Cardiac fibroblast (primary cell): ENCODE results near the gene SUN2.

ENCODE experiments used
- DNase-seq, 2 donors: peaks; one replicate each; pipeline versions ENCODE4 v3.0.0 to v3.0.0-alpha.2; 2010; ENCODE audit warnings: low read depth in 2 of 2
- H3K4me3 ChIP-seq, 2 donors: replicated peaks in 1 of 2; 1 replicate in 1 of 2; 2 replicates in 1 of 2; pipeline ENCODE4 v1.5.1; 2011; ENCODE audit warnings: low read depth in 2 of 2, low read length in 2 of 2, mild to moderate bottlenecking in 2 of 2, moderate library complexity in 1 of 2
- TF ChIP-seq, protein P1 (sequence below): IDR thresholded peaks from one replicate; pipeline ENCODE4 v1.5.1; 2011; ENCODE audit warnings: low read depth, mild to moderate bottlenecking, low read length, inconsistent platforms

Gene SUN2

GRCh38 chr22:38725900-38726655 is 29.7 kb downstream of the SUN2 start:
- TF ChIP-seq, protein P1, sequence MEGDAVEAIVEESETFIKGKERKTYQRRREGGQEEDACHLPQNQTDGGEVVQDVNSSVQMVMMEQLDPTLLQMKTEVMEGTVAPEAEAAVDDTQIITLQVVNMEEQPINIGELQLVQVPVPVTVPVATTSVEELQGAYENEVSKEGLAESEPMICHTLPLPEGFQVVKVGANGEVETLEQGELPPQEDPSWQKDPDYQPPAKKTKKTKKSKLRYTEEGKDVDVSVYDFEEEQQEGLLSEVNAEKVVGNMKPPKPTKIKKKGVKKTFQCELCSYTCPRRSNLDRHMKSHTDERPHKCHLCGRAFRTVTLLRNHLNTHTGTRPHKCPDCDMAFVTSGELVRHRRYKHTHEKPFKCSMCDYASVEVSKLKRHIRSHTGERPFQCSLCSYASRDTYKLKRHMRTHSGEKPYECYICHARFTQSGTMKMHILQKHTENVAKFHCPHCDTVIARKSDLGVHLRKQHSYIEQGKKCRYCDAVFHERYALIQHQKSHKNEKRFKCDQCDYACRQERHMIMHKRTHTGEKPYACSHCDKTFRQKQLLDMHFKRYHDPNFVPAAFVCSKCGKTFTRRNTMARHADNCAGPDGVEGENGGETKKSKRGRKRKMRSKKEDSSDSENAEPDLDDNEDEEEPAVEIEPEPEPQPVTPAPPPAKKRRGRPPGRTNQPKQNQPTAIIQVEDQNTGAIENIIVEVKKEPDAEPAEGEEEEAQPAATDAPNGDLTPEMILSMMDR = no peak
- DNase-seq = no peak
- no peak overlapping the region for H3K4me3 ChIP-seq

DNA sequence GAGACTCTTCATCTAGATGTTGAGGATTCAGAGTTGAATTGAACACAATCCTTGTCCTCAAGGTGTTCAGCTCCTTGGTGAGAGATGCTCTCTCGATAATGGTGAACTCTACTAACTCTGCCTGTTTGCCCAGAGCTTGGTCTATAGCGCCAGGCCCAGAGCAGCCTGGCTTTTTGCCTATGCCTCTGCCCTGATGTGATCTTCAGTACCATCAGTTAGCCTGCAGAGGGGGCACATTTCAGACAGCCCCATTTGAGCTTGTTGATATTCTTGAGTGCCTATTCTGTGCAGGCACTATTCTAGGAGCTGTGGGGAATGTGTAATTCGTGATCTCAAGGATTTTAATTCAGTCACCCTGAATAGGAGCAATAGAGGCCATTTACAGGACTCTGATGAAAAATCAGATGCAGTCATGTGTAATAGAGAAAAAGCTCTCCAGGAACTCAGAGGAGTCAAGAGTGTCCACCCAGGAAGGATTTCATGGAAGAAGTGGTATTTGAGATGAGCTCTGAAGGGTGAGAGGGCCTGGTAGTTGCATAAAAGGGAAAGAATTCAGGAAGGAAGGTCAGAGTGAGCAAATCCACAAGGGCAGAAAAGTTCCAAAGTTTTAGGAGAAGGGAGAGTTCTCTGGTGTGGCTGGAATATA is 30.7 kb downstream of the SUN2 start:
- H3K4me3 ChIP-seq = no peak overlapping the region
- DNase-seq = peak; percentile 47 to 54
- TF ChIP-seq, protein P1 = peak; percentile 48

DNA sequence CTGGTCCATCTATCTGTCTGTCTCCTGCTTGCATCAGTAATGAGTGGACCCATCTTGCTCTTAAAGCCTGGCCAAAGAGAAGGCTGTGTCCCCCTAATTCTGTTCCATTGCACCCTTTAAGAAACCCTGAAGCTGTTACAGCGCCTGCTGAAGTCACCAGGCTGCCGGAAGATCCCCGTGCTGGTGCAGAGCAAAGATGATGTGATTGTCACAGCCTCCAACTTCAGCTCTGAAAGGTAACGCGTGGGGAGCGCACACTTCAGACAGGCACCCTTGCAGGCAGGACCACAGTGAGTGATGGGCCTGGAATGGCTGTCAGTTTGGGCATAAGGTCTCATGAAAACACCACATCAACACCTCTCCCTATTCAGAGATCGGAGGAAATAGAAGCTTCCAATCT is 31.6 kb downstream of the SUN2 start:
- TF ChIP-seq, protein P1 = no peak
- no peak for DNase-seq
- H3K4me3 ChIP-seq = no peak overlapping the region

- no peak for DNase-seq
- TF ChIP-seq, protein P1 = no peak
Observed at GRCh38 chr22:38721551-38721950, 34.2 kb downstream of the SUN2 start.

DNA sequence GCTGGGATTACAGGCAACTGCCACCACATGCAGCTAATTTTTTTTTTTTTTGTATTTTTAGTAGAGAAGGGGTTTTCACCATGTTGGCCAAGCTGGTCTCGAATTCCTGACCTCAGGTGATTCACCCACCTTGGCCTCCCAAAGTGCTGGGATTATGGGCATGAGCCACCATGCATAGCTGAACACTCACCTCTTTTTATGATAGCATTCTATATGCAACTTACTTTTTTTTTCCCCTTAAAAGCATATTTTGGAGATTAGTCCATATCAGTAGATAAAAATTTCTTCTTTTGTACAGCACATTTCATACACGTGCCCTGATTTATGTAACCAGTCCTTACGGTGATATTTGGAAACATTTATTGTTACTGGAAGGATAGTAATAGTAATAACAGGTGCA is 35.4 kb downstream of the SUN2 start:
- DNase-seq = no peak
- TF ChIP-seq, protein P1 = no peak
- no peak overlapping the region for H3K4me3 ChIP-seq

More at GRCh38 chr22:38721551-38721950, 34.2 kb downstream of the SUN2 start:
- H3K4me3 ChIP-seq = no peak overlapping the region

- TF ChIP-seq, protein P1 = no peak
- H3K4me3 ChIP-seq = no peak overlapping the region
- DNase-seq = no peak
Observed at GRCh38 chr22:38719196-38719595, 36.6 kb downstream of the SUN2 start.
